IPS-18c (cell line): ENCODE measurements around the gene ACAA1.

Experiments
- H3K4me3 ChIP-seq: 2 replicates; pipeline ENCODE4 v1.7.0; 2013; ENCODE audit warnings: low read depth, mild to moderate bottlenecking, low read length, moderate library complexity; ENCODE audit not compliant: insufficient read depth
- H3K9me3 ChIP-seq: one replicate; pipeline ENCODE4 v1.6.1; 2013; ENCODE audit warnings: mild to moderate bottlenecking, low read length, moderate library complexity; ENCODE audit not compliant: control insufficient read depth, insufficient read depth

The ACAA1 gene

GRCh38 chr3:38125305-38126120, 11.4 kb downstream of the ACAA1 start:
- Histone ChIP-seq H3K9me3 (no peaks in the 10 kb centered on the region), H3K4me3 (no peak overlapping the region)

GRCh38 chr3:38124324-38125122, 12.4 kb downstream of the ACAA1 start:
- Histone ChIP-seq H3K4me3 (no peak overlapping the region), H3K9me3 (no peaks in the 10 kb centered on the region)

DNA sequence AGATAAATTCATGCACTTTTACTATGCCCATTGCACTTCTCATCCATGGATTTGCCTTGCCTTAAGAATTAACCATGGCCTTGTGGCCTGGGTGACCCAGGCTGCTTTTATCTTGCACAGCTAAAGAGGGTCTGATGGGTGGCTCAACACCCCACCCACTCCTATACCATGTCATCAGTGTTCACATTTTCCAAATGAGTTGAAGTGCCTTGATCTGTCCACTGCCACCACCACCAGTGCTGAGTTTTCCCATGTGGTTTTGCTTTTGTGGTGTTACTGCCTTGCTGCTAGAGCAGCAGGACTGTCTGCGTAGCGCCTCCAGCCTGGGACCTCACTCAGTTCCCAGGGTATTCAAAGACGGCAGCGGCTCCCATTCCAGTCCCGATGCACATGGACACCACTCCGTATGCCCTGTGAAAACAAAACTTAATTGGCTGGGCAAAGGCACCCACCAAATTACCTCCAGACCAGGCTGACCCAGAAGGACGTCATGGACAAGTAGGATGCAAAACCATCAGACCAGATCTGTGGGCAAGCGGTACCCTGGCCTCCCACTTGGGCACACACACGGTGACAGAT, 14.1 kb downstream of the ACAA1 start:
- H3K9me3 ChIP-seq = no peaks in the 10 kb centered on the region
- no peak overlapping the region for H3K4me3 ChIP-seq

GRCh38 chr3:38121832-38122461, 15.0 kb downstream of the ACAA1 start:
- no peaks in the 10 kb centered on the region for H3K9me3 ChIP-seq
- no peak overlapping the region for H3K4me3 ChIP-seq

DNA sequence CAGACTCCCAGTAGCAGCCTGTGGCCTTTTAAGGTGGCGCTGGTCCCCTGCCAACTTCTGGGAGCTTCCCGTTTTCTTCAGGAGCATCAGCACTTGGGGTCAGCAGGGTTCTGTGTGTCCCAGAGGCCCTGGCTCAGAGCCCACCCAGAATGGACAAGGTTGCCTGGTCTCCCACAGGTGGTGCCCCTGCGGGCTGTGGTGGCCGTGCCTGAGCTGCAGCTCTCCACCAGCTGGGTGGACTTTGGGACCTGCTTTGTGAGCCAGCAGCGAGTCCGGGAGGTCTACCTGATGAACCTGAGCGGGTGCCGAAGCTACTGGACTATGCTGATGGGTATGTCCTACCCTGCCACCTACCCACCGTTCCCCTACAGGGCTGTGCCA, 15.5 kb downstream of the ACAA1 start:
- Histone ChIP-seq H3K9me3 (no peaks in the 10 kb centered on the region), H3K4me3 (no peak overlapping the region)

DNA sequence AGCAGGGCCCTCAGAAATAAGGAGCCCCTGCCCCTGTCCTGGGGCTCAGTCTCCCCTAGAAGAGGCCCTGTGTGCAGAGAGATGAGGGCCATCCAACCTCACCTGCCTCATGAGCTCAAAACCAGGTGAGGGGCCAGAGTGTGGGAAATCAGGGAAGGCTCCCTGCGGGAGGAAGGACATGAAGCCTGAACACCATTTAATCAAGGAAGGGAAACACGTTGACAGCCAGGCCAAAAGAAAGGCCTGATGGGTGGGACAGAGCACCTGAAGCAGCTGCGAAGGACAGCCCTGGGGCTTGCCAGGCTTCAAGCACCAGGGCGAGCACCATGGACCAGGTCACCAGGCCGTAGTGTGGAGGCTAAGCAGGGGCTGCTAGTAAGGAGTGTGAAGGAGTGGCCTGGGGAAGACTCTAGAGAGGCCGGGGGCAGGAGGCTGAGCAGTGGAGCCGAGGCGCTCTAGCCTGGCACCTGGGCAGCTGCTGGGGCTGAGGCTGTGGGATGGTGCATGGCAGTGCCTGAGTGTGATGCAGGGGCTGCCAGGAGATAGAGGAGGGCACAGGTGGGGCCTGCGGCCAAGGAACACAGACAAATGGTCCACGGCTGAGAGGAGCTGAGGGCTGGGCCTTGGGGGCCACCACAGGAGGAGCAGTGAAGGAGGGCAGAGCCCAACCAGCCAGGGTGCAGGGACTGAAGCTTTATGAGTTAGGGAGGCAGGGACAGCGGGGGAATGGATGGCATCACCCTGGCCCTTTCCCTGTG, 16.1 kb downstream of the ACAA1 start:
- H3K4me3 ChIP-seq = no peak overlapping the region
- no peaks in the 10 kb centered on the region for H3K9me3 ChIP-seq

GRCh38 chr3:38119821-38120692, 16.9 kb downstream of the ACAA1 start:
- Histone ChIP-seq H3K9me3 (no peaks in the 10 kb centered on the region), H3K4me3 (no peak overlapping the region)

DNA sequence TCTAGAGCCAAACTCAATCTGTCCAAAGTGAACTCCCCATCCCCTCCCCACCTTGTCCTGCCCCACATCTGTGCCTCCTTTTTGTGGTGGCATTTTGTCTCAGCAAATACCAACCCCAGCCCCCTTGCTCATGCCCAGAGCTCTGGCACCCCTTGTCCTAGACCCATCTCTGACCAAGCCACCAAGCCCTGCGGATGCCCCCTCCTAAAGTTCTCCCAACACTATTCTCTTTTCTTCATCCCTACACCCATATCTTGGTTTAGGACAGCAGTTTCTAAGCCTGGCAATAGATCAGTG, 17.7 kb downstream of the ACAA1 start:
- Histone ChIP-seq H3K4me3 (no peak overlapping the region), H3K9me3 (no peaks in the 10 kb centered on the region)

- Histone ChIP-seq H3K9me3 (no peaks in the 10 kb centered on the region), H3K4me3 (no peak overlapping the region)
Observed at GRCh38 chr3:38118421-38119247, 18.3 kb downstream of the ACAA1 start.

- no peaks in the 10 kb centered on the region for H3K9me3 ChIP-seq
- H3K4me3 ChIP-seq = no peak overlapping the region
Observed at GRCh38 chr3:38117748-38118420, 19.0 kb downstream of the ACAA1 start.

GRCh38 chr3:38117163-38117716, 19.7 kb downstream of the ACAA1 start:
- Histone ChIP-seq H3K4me3 (no peak overlapping the region), H3K9me3 (no peaks in the 10 kb centered on the region)

DNA sequence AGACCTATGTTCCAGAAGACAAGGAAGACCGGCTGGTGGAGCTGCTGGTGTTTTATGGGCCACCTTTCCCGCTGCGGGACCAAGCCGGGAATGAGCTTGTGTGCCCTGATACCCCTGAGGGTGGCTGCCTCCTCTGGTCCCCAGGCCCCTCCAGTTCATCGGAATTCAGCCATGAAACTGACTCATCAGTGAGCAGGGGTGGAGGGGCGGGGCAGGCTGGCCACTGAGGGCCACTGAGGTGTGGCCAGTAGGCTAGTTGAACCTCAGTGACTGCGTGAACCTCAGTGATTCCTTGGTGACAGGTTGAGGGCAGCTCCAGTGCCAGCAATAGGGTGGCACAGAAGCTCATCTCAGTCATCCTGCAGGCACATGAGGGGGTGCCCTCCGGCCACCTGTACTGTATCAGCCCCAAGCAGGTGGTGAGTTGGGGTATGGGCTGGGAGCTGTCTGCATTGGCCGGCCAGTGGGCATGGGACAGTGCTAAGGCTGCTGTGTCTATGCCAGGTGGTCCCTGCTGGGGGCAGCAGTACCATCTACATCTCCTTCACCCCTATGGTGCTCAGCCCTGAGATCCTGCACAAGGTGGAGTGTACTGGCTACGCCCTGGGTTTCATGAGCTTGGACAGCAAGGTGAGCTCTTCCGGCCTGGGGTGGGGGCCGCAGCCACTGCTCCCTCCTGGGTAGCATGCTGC, 20.3 kb downstream of the ACAA1 start:
- Histone ChIP-seq H3K4me3 (no peak overlapping the region), H3K9me3 (no peaks in the 10 kb centered on the region)

- Histone ChIP-seq H3K9me3 (no peaks in the 10 kb centered on the region), H3K4me3 (no peak overlapping the region)
Observed at GRCh38 chr3:38115645-38116427, 21.1 kb downstream of the ACAA1 start.
